ENCODE results near the gene RBPJL. TPM values are rescaled to one million over a fixed set of nuclear protein-coding genes. Genes with fewer than 3 reads are reported as not detected.

Gene RBPJL
- total RNA-seq, 1 experiment from 2014 or later: 0.85 TPM

GRCh38 chr20:45341939-45342854 is 35.6 kb downstream of the RBPJL start:
- POLR2A ChIA-PET: interaction anchor here (0.7 to 2.4 kb wide), 9 partner anchors 11 to 329 kb away, joined by 3 to 11 read pairs (median 4); partner anchors contain the start of gene SYS1
- peak overlapping the region; percentile 98 for H3K27ac Mint-ChIP-seq
- peak; percentile 82 for DNase-seq (ENCODE audit: low spot score)
- peak overlapping the region; percentile 65 for H3K4me3 Mint-ChIP-seq
- no peak for TF ChIP-seq FOXP1 (CRISPR knock-in tag; IDR thresholded peaks at IDR 0.05; ENCODE audit: borderline replicate concordance)
- TF ChIP-seq ZBTB21 (CRISPR knock-in tag; IDR thresholded peaks at IDR 0.05; ENCODE audit: borderline replicate concordance): peak; percentile 67; the same call in 1 of the 2 replicates
- TF ChIP-seq ZNF281 (CRISPR knock-in tag; IDR thresholded peaks at IDR 0.05): peak; percentile 97
- no peak for TF ChIP-seq STAT6 (CRISPR knock-in tag; conservative IDR thresholded peaks at IDR 0.05; ENCODE audit: low read depth)
- TF ChIP-seq USF2 (CRISPR knock-in tag; IDR thresholded peaks at IDR 0.05): peak; percentile 85
- peak; percentile 88 for TF ChIP-seq USF1 (CRISPR knock-in tag; IDR thresholded peaks at IDR 0.05)
- CTCF ChIA-PET: interaction anchor here (1.0 to 4.4 kb wide), 15 partner anchors 11 to 95 kb away, joined by 3 to 27 read pairs (median 4); partner anchors contain the start of genes MATN4, PIGT and SYS1
- peaks cover 99% of the 10 kb centered on the region for H3K4me1 Mint-ChIP-seq
- peak; percentile 72 for ATAC-seq
- peaks cover 5% of the 10 kb centered on the region for H3K36me3 Mint-ChIP-seq
- no peaks in the 10 kb centered on the region for H3K27me3 Mint-ChIP-seq (ENCODE audit: low read depth)
- no peaks in the 10 kb centered on the region for H3K9me3 Mint-ChIP-seq

GRCh38 chr20:45342855-45343531 is 36.4 kb downstream of the RBPJL start:
- ATAC-seq (no peak), DNase-seq (ENCODE audit: low spot score) (no peak)
- CTCF ChIA-PET: interaction anchor here (1.0 to 4.4 kb wide), 10 partner anchors 10 to 94 kb away, joined by 3 to 27 read pairs (median 8); partner anchors contain the start of genes PIGT and SYS1
- Mint-ChIP-seq H3K27me3 (ENCODE audit: low read depth) (no peaks in the 10 kb centered on the region), H3K4me3 (peak overlapping the region; percentile 65), H3K36me3 (peaks cover 5% of the 10 kb centered on the region), H3K4me1 (peaks cover 96% of the 10 kb centered on the region), H3K9me3 (no peaks in the 10 kb centered on the region), H3K27ac (peak overlapping the region; percentile 98)
- POLR2A ChIA-PET: interaction anchor here (1.0 to 2.4 kb wide), 5 partner anchors 10 to 93 kb away, joined by 3 to 11 read pairs (median 4); partner anchors contain the start of gene SYS1
- TF ChIP-seq MYBL2 (CRISPR knock-in tag; IDR thresholded peaks at IDR 0.05) (no peak), USF2 (CRISPR knock-in tag; IDR thresholded peaks at IDR 0.05) (no peak)

Measured in WTC11 (cell line).